Smooth muscle cell (in vitro differentiated cells): Measurements from ENCODE around the gene KIF6. TPM values are rescaled to one million over a fixed set of nuclear protein-coding genes. Genes with fewer than 3 reads are reported as not detected.

Experiments used
- DNase-seq: peaks from one replicate; lab custom pipeline; 2025; ENCODE audit not compliant: unreplicated experiment; lab: John Stamatoyannopoulos, UW
- H2AFZ ChIP-seq: fragments of 200-600 bp; sonication (generic); 2 replicates; pipeline ENCODE4 v1.6.0; 2016; ENCODE audit warnings: antibody characterized with exemption, low read depth, mild to moderate bottlenecking
- H3F3A ChIP-seq: fragments of 200-600 bp; sonication (generic); 2 replicates; pipeline ENCODE4 v1.6.0; 2017; ENCODE audit warnings: antibody characterized with exemption, low read depth
- H3K27ac ChIP-seq: fragments of 200-600 bp; sonication (generic); 2 replicates; pipeline ENCODE4 v1.5.1; 2016; ENCODE audit warnings: low read depth, mild to moderate bottlenecking
- H3K27me3 ChIP-seq: fragments of 200-600 bp; sonication (generic); 2 replicates; pipeline ENCODE4 v1.6.1; 2016; ENCODE audit warnings: low read depth, mild to moderate bottlenecking
- H3K36me3 ChIP-seq: fragments of 200-600 bp; sonication (generic); 2 replicates; pipeline ENCODE4 v1.5.1; 2016; ENCODE audit warnings: low read depth
- H3K4me1 ChIP-seq: fragments of 200-600 bp; sonication (generic); 2 replicates; pipeline ENCODE4 v1.5.1; 2016; ENCODE audit warnings: low read depth
- H3K4me2 ChIP-seq: fragments of 200-600 bp; sonication (generic); 2 replicates; pipeline ENCODE4 v1.6.0; 2016; ENCODE audit warnings: mild to moderate bottlenecking
- H3K4me3 ChIP-seq: fragments of 200-600 bp; sonication (generic); 2 replicates; pipeline ENCODE4 v1.5.1; 2016; ENCODE audit warnings: mild to moderate bottlenecking
- H3K79me2 ChIP-seq: fragments of 200-600 bp; sonication (generic); 2 replicates; pipeline ENCODE4 v1.6.0; 2016; ENCODE audit warnings: low read depth, mild to moderate bottlenecking
- H3K9ac ChIP-seq: fragments of 200-600 bp; sonication (generic); 2 replicates; pipeline ENCODE4 v1.6.0; 2016; ENCODE audit warnings: low read depth
- H3K9me3 ChIP-seq: fragments of 200-600 bp; sonication (generic); replicated peaks from 2 replicates; pipeline ENCODE4 v1.5.1; 2016; ENCODE audit warnings: low read depth
- H4K20me1 ChIP-seq: fragments of 200-600 bp; sonication (generic); 2 replicates; pipeline ENCODE4 v1.6.0; 2016; ENCODE audit warnings: low read depth
- CTCF ChIP-seq: fragments of 200-600 bp; sonication (generic); IDR thresholded peaks from 2 replicates; pipeline ENCODE4 v1.5.1; 2017; ENCODE audit warnings: borderline replicate concordance, mild to moderate bottlenecking, antibody characterized with exemption; ENCODE audit not compliant: insufficient read depth, poor library complexity, severe bottlenecking
- WGBS: methylation state at CpG from one replicate; pipeline ENCODE4 v1.1.7; 2016; ENCODE audit warnings: low lambda C conversion rate; 5-methylcytosine and 5-hydroxymethylcytosine counted together
- polyA plus RNA-seq: library from polyadenylated mRNA; unstranded; fragments of >200 nt; fragmentation: Nextera tagmentation; extraction: Ambion mirVana; gene quantifications from 2 replicates; pipeline ENCODE4 v1.2.1, GENCODE V29; 2016
- total RNA-seq: library from RNA; depleted of rRNA; stranded (reverse); fragments of >200 nt; gene quantifications from 2 replicates; pipeline ENCODE4 v1.2.3, GENCODE V29; 2014

KIF6 gene
- total and polyA plus RNA-seq, 2 experiments from 2014 or later = 1.1 to 1.5 TPM

GRCh38 chr6:39585641-39586040 is 139.6 kb downstream of the KIF6 start:
- Histone ChIP-seq H3K9ac (no peak overlapping the region), H3K36me3 (no peaks in the 10 kb centered on the region), H3K27me3 (no peaks in the 10 kb centered on the region), H3K4me2 (no peak overlapping the region), H3K4me1 (no peaks in the 10 kb centered on the region), H2AFZ (no peak overlapping the region), H4K20me1 (no peaks in the 10 kb centered on the region), H3K79me2 (no peaks in the 10 kb centered on the region), H3K4me3 (no peak overlapping the region), H3K9me3 (no peaks in the 10 kb centered on the region), H3K27ac (no peak overlapping the region), H3F3A (no peaks in the 10 kb centered on the region)
- TF ChIP-seq CTCF = no peak
- WGBS = 93% methylated on average over 2 of the region's 2 CpGs
- no peak for DNase-seq

GRCh38 chr6:39577446-39578165 is 147.6 kb downstream of the KIF6 start:
- Histone ChIP-seq H3K36me3 (no peaks in the 10 kb centered on the region), H2AFZ (no peak overlapping the region), H3K9ac (no peak overlapping the region), H4K20me1 (no peaks in the 10 kb centered on the region), H3K27me3 (no peaks in the 10 kb centered on the region), H3K79me2 (no peaks in the 10 kb centered on the region), H3F3A (no peaks in the 10 kb centered on the region), H3K27ac (no peak overlapping the region), H3K4me1 (no peaks in the 10 kb centered on the region), H3K9me3 (no peaks in the 10 kb centered on the region), H3K4me2 (no peak overlapping the region), H3K4me3 (no peak overlapping the region)
- TF ChIP-seq CTCF = no peak
- no peak for DNase-seq
- WGBS = 95% methylated on average over 6 of the region's 6 CpGs

- no peaks in the 10 kb centered on the region for H3K36me3 ChIP-seq
- no peaks in the 10 kb centered on the region for H3K9me3 ChIP-seq
- no peaks in the 10 kb centered on the region for H3K4me1 ChIP-seq
- H4K20me1 ChIP-seq = no peaks in the 10 kb centered on the region
- no peak for DNase-seq
- no peak for TF ChIP-seq CTCF
- 77% methylated on average over 4 of the region's 4 CpGs for WGBS
- H3F3A ChIP-seq = no peaks in the 10 kb centered on the region
- H2AFZ ChIP-seq = no peak overlapping the region
- no peak overlapping the region for H3K4me3 ChIP-seq
- H3K4me2 ChIP-seq = no peak overlapping the region
- H3K79me2 ChIP-seq = no peaks in the 10 kb centered on the region
- H3K27ac ChIP-seq = no peak overlapping the region
- no peak overlapping the region for H3K9ac ChIP-seq
- no peaks in the 10 kb centered on the region for H3K27me3 ChIP-seq
Measured at GRCh38 chr6:39576556-39577303, 148.5 kb downstream of the KIF6 start.
